Peyer's patch (tissue), 4 donors: ENCODE results near the gene RNF213. TPM values are rescaled to one million over a fixed set of nuclear protein-coding genes. Genes with fewer than 3 reads are reported as not detected.

Experiments
- DNase-seq, 3 donors: peaks; one replicate each; pipeline ENCODE4 v3.0.0-alpha.2; 2017 to 2019
- H3K27ac ChIP-seq, 4 donors: fragments of 200-600 bp; sonication (generic); one replicate each; pipeline ENCODE4 v1.5.1; 2016 to 2019
- H3K27me3 ChIP-seq, 2 donors: fragments of 200-600 bp; sonication (generic); one replicate each; pipeline ENCODE4 v1.5.1; 2019
- H3K36me3 ChIP-seq, 3 donors: fragments of 200-600 bp; sonication (generic); one replicate each; pipeline ENCODE4 v1.5.1; 2016 to 2019
- H3K4me1 ChIP-seq, 4 donors: fragments of 200-600 bp; sonication (generic); one replicate each; pipeline ENCODE4 v1.5.1; 2016 to 2019
- H3K4me3 ChIP-seq, 4 donors: fragments of 200-600 bp; sonication (generic); 1 replicate in 3 of 4; 2 replicates in 1 of 4; pipeline ENCODE4 v1.5.1; 2016 to 2019; ENCODE audit warnings: mild to moderate bottlenecking in 1 of 4
- H3K9me3 ChIP-seq, 4 donors: fragments of 200-600 bp; sonication (generic); one replicate each; pipeline ENCODE4 v1.5.1; 2016 to 2019; ENCODE audit warnings: mild to moderate bottlenecking in 1 of 4
- POLR2A ChIP-seq, 2 donors: fragments of 450-650 bp; IDR thresholded peaks; one replicate each; pipeline ENCODE4 v1.5.1; 2017; ENCODE audit warnings: antibody characterized with exemption in 2 of 2, mild to moderate bottlenecking in 2 of 2, moderate library complexity in 2 of 2
- total RNA-seq, 4 donors: library from RNA; depleted of rRNA; stranded (reverse); fragments of >200 nt; gene quantifications; one replicate each; pipeline ENCODE4 v1.1.0, GENCODE V29; 2016
- TF ChIP-seq, protein P1 (sequence below), 6 experiments: fragments of 450-650 bp in 4 of 6; fragments of 200-600 bp in 2 of 6; sonication (generic) in 1 of 6; IDR thresholded peaks; one replicate each; pipeline ENCODE4 v1.5.1; 2017 to 2019; ENCODE audit warnings: antibody characterized with exemption in 6 of 6, mild to moderate bottlenecking in 3 of 6, moderate library complexity in 1 of 6

Gene RNF213
- total RNA-seq, 4 donors from 2014 or later: 187 to 404 (median 293) TPM

DNA sequence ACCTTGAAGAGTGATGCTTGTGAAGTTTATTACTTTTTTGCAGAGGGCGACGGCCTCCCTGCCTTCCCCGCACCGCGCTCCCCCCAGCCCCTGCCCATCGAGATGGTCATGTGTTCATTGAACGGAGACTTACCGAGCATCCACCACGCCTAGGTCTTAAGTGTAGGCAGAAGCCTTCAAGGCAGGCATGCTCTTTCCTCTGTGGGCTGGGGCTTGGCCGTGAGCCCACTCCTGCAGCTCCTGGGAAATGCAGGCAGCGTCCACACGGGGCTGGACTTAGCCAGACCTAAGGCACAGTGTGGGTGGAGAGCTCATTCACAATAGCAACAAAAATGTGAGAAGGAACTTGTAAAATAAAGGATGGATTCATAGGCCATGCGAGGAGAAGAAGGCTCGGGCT is 19.2 kb downstream of the RNF213 start:
- no peak overlapping the region for H3K4me3 ChIP-seq
- no peak for DNase-seq
- H3K36me3 ChIP-seq: peaks cover 0 to 38% (median 0%) of the 10 kb centered on the region in 3 donors
- no peak overlapping the region for H3K27ac ChIP-seq
- H3K9me3 ChIP-seq: no peaks in the 10 kb centered on the region
- H3K27me3 ChIP-seq: no peaks in the 10 kb centered on the region
- no peaks in the 10 kb centered on the region for H3K4me1 ChIP-seq
- TF ChIP-seq POLR2A (IDR thresholded peaks at IDR 0.05): no peak
- TF ChIP-seq, protein P1, sequence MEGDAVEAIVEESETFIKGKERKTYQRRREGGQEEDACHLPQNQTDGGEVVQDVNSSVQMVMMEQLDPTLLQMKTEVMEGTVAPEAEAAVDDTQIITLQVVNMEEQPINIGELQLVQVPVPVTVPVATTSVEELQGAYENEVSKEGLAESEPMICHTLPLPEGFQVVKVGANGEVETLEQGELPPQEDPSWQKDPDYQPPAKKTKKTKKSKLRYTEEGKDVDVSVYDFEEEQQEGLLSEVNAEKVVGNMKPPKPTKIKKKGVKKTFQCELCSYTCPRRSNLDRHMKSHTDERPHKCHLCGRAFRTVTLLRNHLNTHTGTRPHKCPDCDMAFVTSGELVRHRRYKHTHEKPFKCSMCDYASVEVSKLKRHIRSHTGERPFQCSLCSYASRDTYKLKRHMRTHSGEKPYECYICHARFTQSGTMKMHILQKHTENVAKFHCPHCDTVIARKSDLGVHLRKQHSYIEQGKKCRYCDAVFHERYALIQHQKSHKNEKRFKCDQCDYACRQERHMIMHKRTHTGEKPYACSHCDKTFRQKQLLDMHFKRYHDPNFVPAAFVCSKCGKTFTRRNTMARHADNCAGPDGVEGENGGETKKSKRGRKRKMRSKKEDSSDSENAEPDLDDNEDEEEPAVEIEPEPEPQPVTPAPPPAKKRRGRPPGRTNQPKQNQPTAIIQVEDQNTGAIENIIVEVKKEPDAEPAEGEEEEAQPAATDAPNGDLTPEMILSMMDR (IDR thresholded peaks at IDR 0.05): no peak

- Histone ChIP-seq H3K4me1 (no peaks in the 10 kb centered on the region), H3K4me3 (no peak overlapping the region), H3K9me3 (no peaks in the 10 kb centered on the region), H3K27me3 (no peaks in the 10 kb centered on the region), H3K27ac (no peak overlapping the region), H3K36me3 (peaks cover 0 to 38% (median 0%) of the 10 kb centered on the region in 3 donors)
- TF ChIP-seq, protein P1 (IDR thresholded peaks at IDR 0.05): no peak
- no peak for TF ChIP-seq POLR2A (IDR thresholded peaks at IDR 0.05)
- no peak for DNase-seq
Measured at GRCh38 chr17:80281516-80281915, 20.9 kb downstream of the RNF213 start.

- TF ChIP-seq POLR2A (IDR thresholded peaks at IDR 0.05): no peak
- TF ChIP-seq, protein P1 (IDR thresholded peaks at IDR 0.05): no peak
- H3K4me1 ChIP-seq: no peaks in the 10 kb centered on the region
- peaks cover 0 to 36% (median 0%) of the 10 kb centered on the region in 3 donors for H3K36me3 ChIP-seq
- H3K27me3 ChIP-seq: no peaks in the 10 kb centered on the region
- no peak overlapping the region for H3K27ac ChIP-seq
- no peaks in the 10 kb centered on the region for H3K9me3 ChIP-seq
- DNase-seq: no peak
- no peak overlapping the region for H3K4me3 ChIP-seq
Measured at GRCh38 chr17:80283116-80283852, 22.6 kb downstream of the RNF213 start.

DNA sequence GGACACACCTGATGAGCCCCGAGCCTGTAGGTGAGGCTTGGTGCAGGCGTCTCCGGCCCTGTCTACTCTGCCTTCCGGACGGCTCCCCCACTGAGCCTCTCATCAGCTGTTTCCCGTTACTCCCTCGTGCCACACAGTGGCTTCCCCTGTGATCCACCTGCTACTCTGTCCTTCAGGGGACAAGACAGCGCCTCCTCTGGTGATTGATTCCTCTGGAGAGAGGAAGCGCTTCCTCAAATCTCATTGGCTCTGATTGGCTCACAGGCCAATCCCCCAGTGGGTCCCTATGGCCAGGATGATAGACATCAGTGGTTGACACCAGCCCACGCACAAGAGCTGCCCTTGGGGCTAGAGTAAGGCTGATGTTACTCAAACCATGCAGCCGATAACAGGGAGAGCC is 24.0 kb downstream of the RNF213 start:
- no peak for TF ChIP-seq POLR2A (IDR thresholded peaks at IDR 0.05)
- TF ChIP-seq, protein P1 (IDR thresholded peaks at IDR 0.05): no peak
- Histone ChIP-seq H3K36me3 (peaks cover 0 to 38% (median 0%) of the 10 kb centered on the region in 3 donors), H3K4me3 (no peak overlapping the region), H3K27me3 (no peaks in the 10 kb centered on the region), H3K4me1 (no peaks in the 10 kb centered on the region), H3K27ac (no peak overlapping the region), H3K9me3 (no peaks in the 10 kb centered on the region)
- no peak for DNase-seq

GRCh38 chr17:80285237-80285920 is 24.7 kb downstream of the RNF213 start:
- Histone ChIP-seq H3K27me3 (no peaks in the 10 kb centered on the region), H3K4me3 (no peak overlapping the region), H3K36me3 (peaks cover 0 to 43% (median 0%) of the 10 kb centered on the region in 3 donors), H3K4me1 (no peaks in the 10 kb centered on the region), H3K9me3 (no peaks in the 10 kb centered on the region), H3K27ac (no peak overlapping the region)
- TF ChIP-seq POLR2A (IDR thresholded peaks at IDR 0.05): no peak
- TF ChIP-seq, protein P1 (IDR thresholded peaks at IDR 0.05): no peak
- no peak for DNase-seq
